Astrocyte of the hippocampus (primary cell): ENCODE data around the gene MSANTD7.
"Not testable (repeated sequence)": the region's sequence is repeated elsewhere in the genome, so short reads cannot be mapped to it uniquely, and the experiment has no call there.

Experiments
- DNase-seq: peaks from one replicate; pipeline ENCODE4 v3.0.0; 2011; ENCODE audit warnings: low read depth, low spot score

Gene MSANTD7

GRCh38 chr10:14837757-14838581, at the start of gene MSANTD7, which contains the start of the genes CDNF and HSPA14:
Gene MSANTD7, plus strand, starts transcription at chr10:14838306. Its CDS starts 3,979 bp downstream, at chr10:14842285.
Gene CDNF, minus strand, starts transcription at chr10:14838037. Its CDS starts 91 bp downstream, at chr10:14837946.
Gene HSPA14, plus strand, starts transcription at chr10:14838306. Its CDS starts 97 bp downstream, at chr10:14838403.
- peak; percentile 100 for DNase-seq

- DNase-seq, result no peak
Measured at GRCh38 chr10:14798636-14799035, 39.5 kb upstream of the MSANTD7 start.

GRCh38 chr10:14800397-14800796, 37.7 kb upstream of the MSANTD7 start:
- no peak for DNase-seq

- no peak for DNase-seq
Measured at GRCh38 chr10:14801723-14802122, 36.4 kb upstream of the MSANTD7 start.

- DNase-seq, result no peak
Measured at GRCh38 chr10:14803827-14804226, 34.3 kb upstream of the MSANTD7 start.

- DNase-seq, result no peak
Measured at GRCh38 chr10:14806318-14806717, 31.8 kb upstream of the MSANTD7 start.

GRCh38 chr10:14810969-14811953, 26.8 kb upstream of the MSANTD7 start:
- DNase-seq, result no peak

GRCh38 chr10:14812271-14812670, 25.8 kb upstream of the MSANTD7 start:
- no peak for DNase-seq

- no peak for DNase-seq
Measured at GRCh38 chr10:14815681-14816080, 22.4 kb upstream of the MSANTD7 start.

- DNase-seq, result not testable (repeated sequence)
Measured at GRCh38 chr10:14816717-14817116, 21.4 kb upstream of the MSANTD7 start.

GRCh38 chr10:14820010-14820774, 17.9 kb upstream of the MSANTD7 start:
- DNase-seq, result peak; percentile 80

GRCh38 chr10:14820775-14821154, 17.3 kb upstream of the MSANTD7 start:
- no peak for DNase-seq

- no peak for DNase-seq
Measured at GRCh38 chr10:14821635-14822375, 16.3 kb upstream of the MSANTD7 start.

- DNase-seq, result peak; percentile 63
Measured at GRCh38 chr10:14822879-14823755, 15.0 kb upstream of the MSANTD7 start.

- DNase-seq, result no peak
Measured at GRCh38 chr10:14823966-14824365, 14.1 kb upstream of the MSANTD7 start.

GRCh38 chr10:14826076-14826829, 11.9 kb upstream of the MSANTD7 start:
- DNase-seq, result no peak

- DNase-seq, result no peak
Measured at GRCh38 chr10:14833106-14833505, 5.0 kb upstream of the MSANTD7 start.

GRCh38 chr10:14836208-14836607, 1.9 kb upstream of the MSANTD7 start:
- DNase-seq, result no peak
